Keratinocyte (primary cell): Measurements from ENCODE around the gene ATP2B1. TPM values are rescaled to one million over a fixed set of nuclear protein-coding genes. Genes with fewer than 3 reads are reported as not detected.

Experiments
- DNase-seq: peaks from one replicate; pipeline ENCODE4 v3.0.0-alpha.2; 2011; ENCODE audit warnings: low read depth, missing footprints, low spot score
- FAIRE-seq: peaks from 2 replicates; lab custom pipeline; 2011; peaks lifted over from hg19 to GRCh38; lab: Jason Lieb, UNC
- H2AFZ ChIP-seq: 2 replicates; pipeline ENCODE4 v1.6.0; 2012; ENCODE audit warnings: low read length, control low read depth, inconsistent platforms; ENCODE audit not compliant: control insufficient read depth
- H3K27ac ChIP-seq: 2 replicates; pipeline ENCODE4 v1.5.1; 2011; ENCODE audit warnings: low read length; ENCODE audit not compliant: control insufficient read depth, insufficient read depth
- H3K27me3 ChIP-seq: 3 replicates; pipeline ENCODE4 v1.6.0; 2011; ENCODE audit warnings: low read length; ENCODE audit not compliant: control insufficient read depth, insufficient read depth; ENCODE audit errors: extremely low read depth
- H3K36me3 ChIP-seq, 2 experiments: 2 replicates in 1 of 2; 3 replicates in 1 of 2; pipeline ENCODE4 v1.5.1; 2011; ENCODE audit warnings: low read length in 2 of 2, mild to moderate bottlenecking in 1 of 2; ENCODE audit not compliant: control insufficient read depth in 2 of 2, insufficient read depth in 2 of 2; ENCODE audit errors: extremely low read depth in 1 of 2
- H3K4me1 ChIP-seq: 3 replicates; pipeline ENCODE4 v1.5.1; 2011; ENCODE audit warnings: low read length; ENCODE audit not compliant: control insufficient read depth, insufficient read depth; ENCODE audit errors: extremely low read depth
- H3K4me2 ChIP-seq: 3 replicates; pipeline ENCODE4 v1.6.0; 2011; ENCODE audit warnings: low read depth, low read length; ENCODE audit not compliant: control insufficient read depth, insufficient read depth; ENCODE audit errors: extremely low read depth
- H3K4me3 ChIP-seq, 3 experiments: fragments of 200-600 bp in 1 of 3; sonication (generic) in 1 of 3; 2 replicates in 2 of 3; 3 replicates in 1 of 3; pipeline ENCODE4 v1.5.1; 2011 to 2016; ENCODE audit warnings: low read length in 3 of 3, mild to moderate bottlenecking in 3 of 3, control low read depth in 2 of 3, inconsistent platforms in 1 of 3, low read depth in 1 of 3, mixed read lengths in 1 of 3, mixed run types in 1 of 3, moderate library complexity in 1 of 3; ENCODE audit not compliant: control insufficient read depth in 2 of 3, insufficient read depth in 2 of 3; ENCODE audit errors: extremely low read depth in 1 of 3
- H3K79me2 ChIP-seq: 2 replicates; pipeline ENCODE4 v1.6.0; 2012; ENCODE audit warnings: low read length; ENCODE audit not compliant: control insufficient read depth, insufficient read depth
- H3K9ac ChIP-seq: 3 replicates; pipeline ENCODE4 v1.6.0; 2011; ENCODE audit warnings: low read length; ENCODE audit not compliant: control insufficient read depth, insufficient read depth; ENCODE audit errors: extremely low read depth
- H3K9me1 ChIP-seq: 3 replicates; pipeline ENCODE4 v1.6.0; 2011; ENCODE audit warnings: low read length; ENCODE audit not compliant: control insufficient read depth, insufficient read depth; ENCODE audit errors: extremely low read depth
- H3K9me3 ChIP-seq: 2 replicates; pipeline ENCODE4 v1.5.1; 2012; ENCODE audit warnings: low read depth, low read length; ENCODE audit not compliant: control insufficient read depth
- H4K20me1 ChIP-seq: 3 replicates; pipeline ENCODE4 v1.6.0; 2011; ENCODE audit warnings: low read length; ENCODE audit not compliant: control insufficient read depth, insufficient read depth; ENCODE audit errors: extremely low read depth
- EZH2 ChIP-seq: IDR thresholded peaks from one replicate; pipeline ENCODE4 v1.6.1; 2012; ENCODE audit warnings: inconsistent platforms, mild to moderate bottlenecking, low read length, moderate library complexity
- dilution Hi-C: fragments of 300-500 bp; cut with MboI; formaldehyde crosslinking; loops from one replicate; pipeline ENCODE4 v1.7.0; 2020; ENCODE audit warnings: low sequenced_read_pairs; ENCODE audit not compliant: extremely low pct_ligation_motif_present
- polyA plus RNA-seq, 5 experiments: library from polyadenylated mRNA; depleted of rRNA in 3 of 5; stranded (reverse) in 3 of 5; stranded (forward) in 1 of 5; unstranded in 1 of 5; fragments of >200 nt; gene quantifications; 1 replicate in 1 of 5; 2 replicates in 3 of 5; 3 replicates in 1 of 5; pipeline versions ENCODE4 v1.2.1 to v1.2.3, GENCODE V29; 2011 to 2012; ENCODE audit warnings: missing spikeins in 2 of 5, low read depth in 1 of 5, low replicate concordance in 1 of 5
- TF ChIP-seq, protein P1 (sequence below), 3 experiments: IDR thresholded peaks in 1 of 3; conservative IDR thresholded peaks in 1 of 3; optimal IDR thresholded peaks in 1 of 3; 2 replicates in 2 of 3; 3 replicates in 1 of 3; pipeline versions ENCODE3 to v1.5.1; 2011; ENCODE audit warnings: low read length in 3 of 3, mild to moderate bottlenecking in 3 of 3, moderate library complexity in 2 of 3, control low read depth in 1 of 3, inconsistent platforms in 1 of 3; ENCODE audit not compliant: insufficient read depth in 2 of 3; ENCODE audit errors: extremely low read depth in 1 of 3

Gene ATP2B1
- polyA plus RNA-seq, 1 donor (not counting 4 experiments of a cell fraction or from before 2014, with no cell fraction given): 24.6 TPM

DNA sequence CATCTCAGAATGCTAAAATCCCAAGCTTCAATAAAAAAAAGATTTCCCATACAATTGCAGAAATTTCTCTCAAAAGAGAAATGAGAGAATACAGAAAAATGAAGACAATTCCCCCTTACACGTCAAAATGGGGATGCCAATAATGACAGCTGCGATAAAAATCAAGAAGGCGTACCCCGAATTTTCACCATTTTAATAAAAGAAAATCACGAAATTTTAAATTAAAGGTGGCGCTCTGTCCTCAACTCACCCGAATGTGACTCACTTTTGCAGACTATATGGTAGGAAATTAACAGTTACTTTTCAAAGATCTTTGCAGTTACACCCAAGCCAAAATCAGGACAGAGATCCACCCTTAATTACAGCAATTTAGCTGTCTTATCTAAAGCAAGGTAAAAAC lies 2.1 kb downstream of the ATP2B1 start:
- Histone ChIP-seq H3K9me3 (no peaks in the 10 kb centered on the region), H3K79me2 (peaks cover 61% of the 10 kb centered on the region), H3K36me3 (no peaks in the 10 kb centered on the region), H4K20me1 (peaks cover 2% of the 10 kb centered on the region), H3K27me3 (no peaks in the 10 kb centered on the region), H3K4me2 (peak overlapping the region; percentile 95), H3K9ac (peak overlapping the region; percentile 94), H3K4me1 (peaks cover 25% of the 10 kb centered on the region), H2AFZ (no peak overlapping the region), H3K4me3 (peak overlapping the region; percentile 88 to 95 (median 89)), H3K27ac (peak overlapping the region; percentile 91), H3K9me1 (no peaks in the 10 kb centered on the region)
- DNase-seq (no peak), FAIRE-seq (peak; percentile 9)
- dilution Hi-C loops: no loop called here
- TF ChIP-seq, protein P1, sequence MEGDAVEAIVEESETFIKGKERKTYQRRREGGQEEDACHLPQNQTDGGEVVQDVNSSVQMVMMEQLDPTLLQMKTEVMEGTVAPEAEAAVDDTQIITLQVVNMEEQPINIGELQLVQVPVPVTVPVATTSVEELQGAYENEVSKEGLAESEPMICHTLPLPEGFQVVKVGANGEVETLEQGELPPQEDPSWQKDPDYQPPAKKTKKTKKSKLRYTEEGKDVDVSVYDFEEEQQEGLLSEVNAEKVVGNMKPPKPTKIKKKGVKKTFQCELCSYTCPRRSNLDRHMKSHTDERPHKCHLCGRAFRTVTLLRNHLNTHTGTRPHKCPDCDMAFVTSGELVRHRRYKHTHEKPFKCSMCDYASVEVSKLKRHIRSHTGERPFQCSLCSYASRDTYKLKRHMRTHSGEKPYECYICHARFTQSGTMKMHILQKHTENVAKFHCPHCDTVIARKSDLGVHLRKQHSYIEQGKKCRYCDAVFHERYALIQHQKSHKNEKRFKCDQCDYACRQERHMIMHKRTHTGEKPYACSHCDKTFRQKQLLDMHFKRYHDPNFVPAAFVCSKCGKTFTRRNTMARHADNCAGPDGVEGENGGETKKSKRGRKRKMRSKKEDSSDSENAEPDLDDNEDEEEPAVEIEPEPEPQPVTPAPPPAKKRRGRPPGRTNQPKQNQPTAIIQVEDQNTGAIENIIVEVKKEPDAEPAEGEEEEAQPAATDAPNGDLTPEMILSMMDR (optimal IDR thresholded peaks at IDR 0.05 in 1 of 3, IDR thresholded peaks at IDR 0.05 in 1 of 3, conservative IDR thresholded peaks at IDR 0.05 in 1 of 3; ENCODE audit: extremely low read depth in 1 of 3, insufficient read depth in 2 of 3, low read length in 3 of 3): no peak
- no peak for TF ChIP-seq EZH2

- TF ChIP-seq, protein P1 (optimal IDR thresholded peaks at IDR 0.05 in 1 of 3, IDR thresholded peaks at IDR 0.05 in 1 of 3, conservative IDR thresholded peaks at IDR 0.05 in 1 of 3; ENCODE audit: extremely low read depth in 1 of 3, insufficient read depth in 2 of 3, low read length in 3 of 3): no peak
- FAIRE-seq: no peak
- no peaks in the 10 kb centered on the region for H3K27me3 ChIP-seq
- no peak overlapping the region for H3K27ac ChIP-seq
- dilution Hi-C loops: no loop called here
- H3K79me2 ChIP-seq: peaks cover 79% of the 10 kb centered on the region
- H3K4me2 ChIP-seq: peak overlapping the region; percentile 33
- no peak overlapping the region for H2AFZ ChIP-seq
- DNase-seq: no peak
- H3K9ac ChIP-seq: no peak overlapping the region
- no peaks in the 10 kb centered on the region for H3K9me1 ChIP-seq
- H3K4me3 ChIP-seq: no peak overlapping the region
- peaks cover 25% of the 10 kb centered on the region for H3K4me1 ChIP-seq
- H3K36me3 ChIP-seq: no peaks in the 10 kb centered on the region
- H4K20me1 ChIP-seq: peaks cover 6% of the 10 kb centered on the region
- H3K9me3 ChIP-seq: no peaks in the 10 kb centered on the region
Measured at GRCh38 chr12:89704457-89704856, 4.2 kb downstream of the ATP2B1 start.
